Anterior cingulate cortex (tissue), 58 donors: ENCODE measurements around the gene PLA2G5.
A peak's percentile ranks its signal among the peaks of the same experiment; 100 is the strongest.
"Not testable (repeated sequence)": the region's sequence is repeated elsewhere in the genome, so short reads cannot be mapped to it uniquely, and the experiment has no call there.

ENCODE experiments used
- DNase-seq, 58 donors: peaks; one replicate each; lab custom pipeline; 2025; lab: John Stamatoyannopoulos, UW

Gene PLA2G5

GRCh38 chr1:20112279-20113000 lies 42.4 kb downstream of the PLA2G5 start:
- no peak for DNase-seq

- no peak for DNase-seq
Measured at GRCh38 chr1:20114021-20114648, 44.1 kb downstream of the PLA2G5 start.

GRCh38 chr1:20115479-20115878 lies 45.5 kb downstream of the PLA2G5 start:
- no peak for DNase-seq

- no peak for DNase-seq
Measured at GRCh38 chr1:20115916-20116315, 45.9 kb downstream of the PLA2G5 start.

- DNase-seq, result no peak
Measured at GRCh38 chr1:20117236-20117635, 47.2 kb downstream of the PLA2G5 start.

- DNase-seq, result no peak
Measured at GRCh38 chr1:20119347-20119746, 49.4 kb downstream of the PLA2G5 start, which contains the start of gene PLA2G2D. Gene PLA2G2D, minus strand, starts transcription at chr1:20119536. Its CDS starts 38 bp downstream, at chr1:20119498.

- DNase-seq, result no peak
Measured at GRCh38 chr1:20120796-20121195, 50.8 kb downstream of the PLA2G5 start.

- no peak for DNase-seq
Measured at GRCh38 chr1:20123722-20124455, 53.9 kb downstream of the PLA2G5 start.

GRCh38 chr1:20124456-20125057 lies 54.6 kb downstream of the PLA2G5 start:
- peak in 9 of 58 donors; percentile 1 to 53 (median 10) for DNase-seq

GRCh38 chr1:20125100-20125499 lies 55.1 kb downstream of the PLA2G5 start:
- DNase-seq, result no peak

- no peak for DNase-seq
Measured at GRCh38 chr1:20126041-20126805, 56.2 kb downstream of the PLA2G5 start.

GRCh38 chr1:20126806-20127440 lies 56.9 kb downstream of the PLA2G5 start:
- DNase-seq, result no peak

- not testable (repeated sequence) for DNase-seq
Measured at GRCh38 chr1:20130518-20130917, 60.5 kb downstream of the PLA2G5 start.

- no peak for DNase-seq
Measured at GRCh38 chr1:20134995-20135394, 65.0 kb downstream of the PLA2G5 start.

- no peak for DNase-seq
Measured at GRCh38 chr1:20136249-20136648, 66.3 kb downstream of the PLA2G5 start.

GRCh38 chr1:20137055-20137454 lies 67.1 kb downstream of the PLA2G5 start:
- DNase-seq, result no peak

GRCh38 chr1:20137604-20138003 lies 67.6 kb downstream of the PLA2G5 start:
- DNase-seq, result no peak

- no peak for DNase-seq
Measured at GRCh38 chr1:20138346-20138745, 68.4 kb downstream of the PLA2G5 start.

- no peak for DNase-seq
Measured at GRCh38 chr1:20138961-20139550, 69.1 kb downstream of the PLA2G5 start, which contains the start of gene PLA2G2F. Gene PLA2G2F, plus strand, starts transcription at chr1:20139323. Its CDS starts 105 bp downstream, at chr1:20139428.
